C4-2B (cell line): Measurements from ENCODE around the gene HEPHL1.

Source experiments
- H3K27ac ChIP-seq: fragments of 450-650 bp; 2 replicates; pipeline ENCODE4 v1.5.1; 2017
- CTCF ChIP-seq: fragments of 450-650 bp; conservative IDR thresholded peaks from 2 replicates; pipeline ENCODE4 v1.5.1; 2017; ENCODE audit warnings: mild to moderate bottlenecking
- ZFX ChIP-seq: fragments of 450-650 bp; IDR thresholded peaks from 2 replicates; pipeline ENCODE4 v1.6.1; 2017

HEPHL1 gene

DNA sequence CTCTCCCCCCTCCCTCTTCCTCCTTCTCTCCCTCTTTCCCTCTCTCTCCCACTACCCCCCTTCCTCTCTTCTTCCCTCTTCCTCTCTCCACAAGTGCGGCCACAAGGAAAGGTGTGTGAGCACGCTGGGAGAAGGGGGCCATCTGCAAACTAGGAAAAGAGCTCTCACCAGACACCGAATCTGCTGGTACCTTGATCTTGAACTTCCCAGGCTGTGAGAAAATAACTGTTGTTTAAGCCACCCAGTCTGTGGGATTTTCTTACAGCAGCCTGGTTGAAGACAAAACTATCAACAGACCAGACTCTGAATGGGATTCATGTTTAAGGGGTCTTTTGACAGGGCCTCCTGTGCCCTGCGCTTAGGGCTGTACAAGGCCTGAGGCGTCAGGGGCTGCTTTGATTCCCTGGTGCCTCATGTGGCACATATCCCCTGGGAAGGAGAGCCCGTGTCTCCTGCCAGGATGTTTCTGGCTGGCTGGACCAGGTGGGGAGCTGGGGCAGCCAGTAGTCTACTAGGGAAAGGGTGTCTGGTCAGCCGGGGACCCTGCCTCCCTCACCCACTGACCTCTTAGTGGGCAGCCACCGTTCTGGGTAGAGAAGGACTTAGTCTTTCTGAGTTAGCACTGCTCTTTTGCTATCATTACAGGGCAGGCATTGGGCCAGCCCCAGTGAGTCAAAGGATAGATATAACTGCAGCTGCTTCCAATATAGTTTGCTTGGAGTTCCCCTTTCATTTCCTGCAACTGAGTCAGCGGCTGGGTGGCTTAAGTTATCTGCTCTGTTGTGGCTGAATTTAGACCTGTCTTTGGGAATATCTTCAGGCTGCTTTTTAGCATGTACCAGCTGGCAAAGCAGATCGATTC is 113.7 kb downstream of the HEPHL1 start:
- no peak overlapping the region for H3K27ac ChIP-seq
- TF ChIP-seq ZFX (no peak), CTCF (no peak)

GRCh38 chr11:94139416-94139815 is 118.3 kb downstream of the HEPHL1 start:
- H3K27ac ChIP-seq = no peak overlapping the region
- TF ChIP-seq ZFX (no peak), CTCF (no peak)

GRCh38 chr11:94140154-94140655 is 119.1 kb downstream of the HEPHL1 start:
- no peak overlapping the region for H3K27ac ChIP-seq
- TF ChIP-seq CTCF = no peak
- no peak for TF ChIP-seq ZFX

- no peak overlapping the region for H3K27ac ChIP-seq
- TF ChIP-seq ZFX (no peak), CTCF (no peak)
Observed at GRCh38 chr11:94141511-94142307, 120.6 kb downstream of the HEPHL1 start.

GRCh38 chr11:94142308-94143281 is 121.4 kb downstream of the HEPHL1 start:
- H3K27ac ChIP-seq = no peak overlapping the region

DNA sequence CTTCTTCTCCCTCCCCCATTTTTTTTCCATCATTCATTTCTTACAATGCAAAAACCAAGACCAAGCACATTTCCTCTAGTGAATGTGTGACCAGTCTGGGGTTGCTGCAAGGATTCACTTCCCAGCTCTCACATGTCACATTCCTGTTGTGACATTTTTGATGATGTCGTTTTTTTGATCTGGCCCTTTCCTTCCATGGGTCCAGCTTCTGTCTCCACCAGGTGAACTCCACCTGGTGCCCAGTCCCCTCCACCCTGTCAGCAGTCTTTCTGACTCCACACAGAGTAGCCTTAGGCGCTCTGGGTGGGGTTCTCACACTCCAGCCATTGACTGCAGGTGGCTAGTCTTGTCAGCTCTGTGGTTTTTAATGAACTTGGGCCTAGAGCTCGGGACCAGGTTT is 123.1 kb downstream of the HEPHL1 start:
- TF ChIP-seq ZFX (no peak), CTCF (no peak)
- H3K27ac ChIP-seq = no peak overlapping the region

More at GRCh38 chr11:94142308-94143281, 121.4 kb downstream of the HEPHL1 start:
- TF ChIP-seq ZFX = no peak
- TF ChIP-seq CTCF = no peak
